Heart left ventricle (tissue), 13 donors: ENCODE data around the gene CD69.

Source experiments
- CTCF ChIP-seq, 12 donors: fragments of 200-600 bp; sonication (generic) in 4 of 12; IDR thresholded peaks; one replicate each; pipeline versions ENCODE4 v1.5.0 to v1.8.0; 2018 to 2022; ENCODE audit warnings: antibody characterized with exemption in 12 of 12, mild to moderate bottlenecking in 5 of 12
- POLR2A ChIP-seq, 2 donors: fragments of 450-650 bp; IDR thresholded peaks; one replicate each; pipeline ENCODE4 v1.6.1; 2017; ENCODE audit warnings: antibody characterized with exemption in 2 of 2, mild to moderate bottlenecking in 2 of 2, moderate library complexity in 2 of 2
- donor health status: ischemic (EF 13 %, LVEDD 7.1; RV severe dilation, severe dysfunction).
- donor health status: DM: no; HTN: yes; CAD: no.
- donor health status: DM: no; HTN: no; CAD: no.
- donor health status: ischemic (EF 25% LVEDD 6.9; RV normal size, moderate dysfunction).
- donor health status: ischemic (EF 25% LVEDD 5.7; RV mildly dilated, moderate dysfunction).
- donor health status: ischemic (EF 35%, LVEDD 5.7; RV mildly dilated, moderate dysfunction).
- donor health status: nonischemic (EF 11% LVEDD 7.7; RV severe dilation, severe dysfunction).
- donor health status: DM: yes; HTN: yes; CAD: no.
- donor health status: PGD.
- donor health status: ischemic (EF 29% LVEDD 5.4; RV normal size, mild dysfunction).
- donor health status: nonischemic (EF 23%, LVEDD 6.1; RV moderate dilation, normal function).

GRCh38 chr12:9808504-9808903, 47.8 kb upstream of the CD69 start:
- TF ChIP-seq CTCF (IDR thresholded peaks at IDR 0.05) (no peak), POLR2A (IDR thresholded peaks at IDR 0.05) (no peak)
